Smooth muscle cell (in vitro differentiated cells): ENCODE results near the gene KDM4B. TPM values are rescaled to one million over a fixed set of nuclear protein-coding genes. Genes with fewer than 3 reads are reported as not detected.
A peak's percentile ranks its signal among the peaks of the same experiment; 100 is the strongest.

Source experiments
- DNase-seq: peaks from one replicate; lab custom pipeline; 2025; ENCODE audit not compliant: unreplicated experiment; lab: John Stamatoyannopoulos, UW
- H2AFZ ChIP-seq: fragments of 200-600 bp; sonication (generic); 2 replicates; pipeline ENCODE4 v1.6.0; 2016; ENCODE audit warnings: antibody characterized with exemption, low read depth, mild to moderate bottlenecking
- H3F3A ChIP-seq: fragments of 200-600 bp; sonication (generic); 2 replicates; pipeline ENCODE4 v1.6.0; 2017; ENCODE audit warnings: antibody characterized with exemption, low read depth
- H3K27ac ChIP-seq: fragments of 200-600 bp; sonication (generic); 2 replicates; pipeline ENCODE4 v1.5.1; 2016; ENCODE audit warnings: low read depth, mild to moderate bottlenecking
- H3K27me3 ChIP-seq: fragments of 200-600 bp; sonication (generic); 2 replicates; pipeline ENCODE4 v1.6.1; 2016; ENCODE audit warnings: low read depth, mild to moderate bottlenecking
- H3K36me3 ChIP-seq: fragments of 200-600 bp; sonication (generic); 2 replicates; pipeline ENCODE4 v1.5.1; 2016; ENCODE audit warnings: low read depth
- H3K4me1 ChIP-seq: fragments of 200-600 bp; sonication (generic); 2 replicates; pipeline ENCODE4 v1.5.1; 2016; ENCODE audit warnings: low read depth
- H3K4me2 ChIP-seq: fragments of 200-600 bp; sonication (generic); 2 replicates; pipeline ENCODE4 v1.6.0; 2016; ENCODE audit warnings: mild to moderate bottlenecking
- H3K4me3 ChIP-seq: fragments of 200-600 bp; sonication (generic); 2 replicates; pipeline ENCODE4 v1.5.1; 2016; ENCODE audit warnings: mild to moderate bottlenecking
- H3K79me2 ChIP-seq: fragments of 200-600 bp; sonication (generic); 2 replicates; pipeline ENCODE4 v1.6.0; 2016; ENCODE audit warnings: low read depth, mild to moderate bottlenecking
- H3K9ac ChIP-seq: fragments of 200-600 bp; sonication (generic); 2 replicates; pipeline ENCODE4 v1.6.0; 2016; ENCODE audit warnings: low read depth
- H3K9me3 ChIP-seq: fragments of 200-600 bp; sonication (generic); replicated peaks from 2 replicates; pipeline ENCODE4 v1.5.1; 2016; ENCODE audit warnings: low read depth
- H4K20me1 ChIP-seq: fragments of 200-600 bp; sonication (generic); 2 replicates; pipeline ENCODE4 v1.6.0; 2016; ENCODE audit warnings: low read depth
- WGBS: methylation state at CpG from one replicate; pipeline ENCODE4 v1.1.7; 2016; ENCODE audit warnings: low lambda C conversion rate; 5-methylcytosine and 5-hydroxymethylcytosine counted together
- polyA plus RNA-seq: library from polyadenylated mRNA; unstranded; fragments of >200 nt; fragmentation: Nextera tagmentation; extraction: Ambion mirVana; gene quantifications from 2 replicates; pipeline ENCODE4 v1.2.1, GENCODE V29; 2016
- total RNA-seq: library from RNA; depleted of rRNA; stranded (reverse); fragments of >200 nt; gene quantifications from 2 replicates; pipeline ENCODE4 v1.2.3, GENCODE V29; 2014
- TF ChIP-seq, protein P1 (sequence below): fragments of 200-600 bp; sonication (generic); IDR thresholded peaks from 2 replicates; pipeline ENCODE4 v1.5.1; 2017; ENCODE audit warnings: borderline replicate concordance, mild to moderate bottlenecking, antibody characterized with exemption; ENCODE audit not compliant: insufficient read depth, poor library complexity, severe bottlenecking

The KDM4B gene
- total RNA-seq, result 24.6 and 27.9 TPM in 2 replicates
- 32.3 and 45.1 TPM in 2 replicates for polyA plus RNA-seq

DNA sequence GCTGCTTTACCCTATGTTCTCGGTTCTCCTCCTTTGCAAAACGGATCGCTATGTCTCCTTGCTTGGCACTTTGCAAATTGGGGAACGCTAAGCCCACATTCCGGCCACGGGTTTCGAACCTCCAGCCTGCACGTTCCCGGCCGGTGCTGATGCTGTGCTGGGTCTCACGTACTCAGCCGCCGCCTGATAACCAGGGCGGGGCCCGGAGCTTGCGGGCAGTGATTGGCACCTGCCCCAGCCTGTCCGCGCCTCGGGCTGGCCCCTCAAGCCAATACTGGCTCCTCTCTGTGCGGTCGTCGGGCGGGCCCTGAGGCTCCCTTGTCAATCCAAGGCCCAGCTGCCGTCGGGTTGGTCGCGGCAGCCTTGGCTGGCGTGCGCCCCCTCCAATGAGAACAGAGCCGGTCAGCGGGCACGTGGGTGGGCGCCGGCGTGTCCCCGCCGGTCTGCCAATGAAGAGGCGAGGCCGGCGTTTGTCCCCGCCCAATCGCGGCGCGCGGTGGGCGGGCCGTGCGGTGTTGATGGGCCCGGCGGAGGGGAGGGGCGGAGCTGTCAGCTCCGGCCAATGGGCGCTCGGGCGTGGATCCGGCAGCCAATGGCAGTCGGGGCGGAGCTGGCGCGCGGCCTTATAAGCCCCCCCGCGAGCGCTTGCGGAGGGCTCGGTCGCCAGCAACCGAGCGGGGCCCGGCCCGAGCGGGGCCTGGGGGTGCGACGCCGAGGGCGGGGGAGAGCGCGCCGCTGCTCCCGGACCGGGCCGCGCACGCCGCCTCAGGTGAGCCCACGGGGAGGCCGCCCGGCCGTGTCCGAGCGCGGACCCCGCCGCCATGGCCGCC, at the start of gene KDM4B:
KDM4B (plus strand) TSS at position 652 of the 830 bp plus-strand sequence. CDS start 63,778 bp downstream, outside the sequence.
- 1% methylated on average over 76 of the region's 96 CpGs for WGBS

DNA sequence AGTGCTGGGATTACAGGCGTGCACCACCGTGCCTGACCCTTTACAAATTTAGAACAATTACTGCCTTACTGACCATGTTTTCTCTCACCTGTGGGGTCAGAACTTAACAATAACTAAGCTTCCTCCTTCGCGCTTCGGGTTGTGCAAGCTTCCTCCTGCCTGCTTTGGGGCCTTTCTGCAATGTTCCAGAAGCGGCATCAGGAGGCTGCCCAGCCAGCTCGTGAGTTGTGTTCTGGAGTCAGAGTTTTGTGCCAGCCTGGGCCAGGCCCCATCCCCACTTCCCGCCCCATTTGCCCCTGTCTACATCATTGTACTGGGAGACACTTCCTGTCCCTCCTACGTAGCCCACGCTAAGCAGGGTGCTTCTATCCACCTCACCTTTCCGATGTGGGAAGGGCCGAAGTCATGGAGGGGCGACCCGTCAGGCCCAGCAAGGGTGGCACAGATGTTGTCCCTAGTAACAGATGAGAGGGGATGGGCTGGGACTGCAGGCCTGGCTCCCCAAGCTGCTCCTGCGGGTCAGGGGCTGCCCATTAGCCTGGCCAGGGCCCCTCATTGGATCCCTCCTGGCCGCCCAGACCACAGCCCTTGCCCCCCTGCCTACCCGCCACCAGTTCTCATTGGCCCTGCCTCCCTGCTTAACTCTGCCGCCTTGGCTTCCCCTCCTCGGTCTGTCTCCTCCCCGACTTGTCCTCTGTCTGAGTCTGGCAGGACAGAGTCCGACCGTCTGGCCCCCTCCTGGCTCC, 46.2 kb upstream of the KDM4B start:
- Histone ChIP-seq H3K4me3 (no peak overlapping the region), H4K20me1 (no peaks in the 10 kb centered on the region), H3K79me2 (peaks cover 67% of the 10 kb centered on the region), H3K36me3 (no peaks in the 10 kb centered on the region), H3K4me1 (no peaks in the 10 kb centered on the region), H3K4me2 (no peak overlapping the region), H3K9me3 (no peaks in the 10 kb centered on the region), H3K9ac (no peak overlapping the region), H2AFZ (no peak overlapping the region), H3F3A (no peaks in the 10 kb centered on the region), H3K27ac (no peak overlapping the region), H3K27me3 (no peaks in the 10 kb centered on the region)
- DNase-seq, result no peak
- WGBS, result 83% methylated on average over 17 of the region's 22 CpGs
- TF ChIP-seq, protein P1, sequence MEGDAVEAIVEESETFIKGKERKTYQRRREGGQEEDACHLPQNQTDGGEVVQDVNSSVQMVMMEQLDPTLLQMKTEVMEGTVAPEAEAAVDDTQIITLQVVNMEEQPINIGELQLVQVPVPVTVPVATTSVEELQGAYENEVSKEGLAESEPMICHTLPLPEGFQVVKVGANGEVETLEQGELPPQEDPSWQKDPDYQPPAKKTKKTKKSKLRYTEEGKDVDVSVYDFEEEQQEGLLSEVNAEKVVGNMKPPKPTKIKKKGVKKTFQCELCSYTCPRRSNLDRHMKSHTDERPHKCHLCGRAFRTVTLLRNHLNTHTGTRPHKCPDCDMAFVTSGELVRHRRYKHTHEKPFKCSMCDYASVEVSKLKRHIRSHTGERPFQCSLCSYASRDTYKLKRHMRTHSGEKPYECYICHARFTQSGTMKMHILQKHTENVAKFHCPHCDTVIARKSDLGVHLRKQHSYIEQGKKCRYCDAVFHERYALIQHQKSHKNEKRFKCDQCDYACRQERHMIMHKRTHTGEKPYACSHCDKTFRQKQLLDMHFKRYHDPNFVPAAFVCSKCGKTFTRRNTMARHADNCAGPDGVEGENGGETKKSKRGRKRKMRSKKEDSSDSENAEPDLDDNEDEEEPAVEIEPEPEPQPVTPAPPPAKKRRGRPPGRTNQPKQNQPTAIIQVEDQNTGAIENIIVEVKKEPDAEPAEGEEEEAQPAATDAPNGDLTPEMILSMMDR, result no peak

More for the DNA sequence above, at the start of gene KDM4B:
- Histone ChIP-seq H3K9ac (peak within 1 kb of the TSS; percentile 69), H3K4me2 (peak within 1 kb of the TSS; percentile 85), H3K79me2 (peaks cover 43% of the 10 kb centered on the region), H2AFZ (no peak within 1 kb of the TSS), H3K4me3 (peak within 1 kb of the TSS; percentile 56), H3K27me3 (no peaks in the 10 kb centered on the region), H3F3A (peaks cover 23% of the 10 kb centered on the region), H3K36me3 (no peaks in the 10 kb centered on the region), H4K20me1 (peaks cover 43% of the 10 kb centered on the region), H3K27ac (peak within 1 kb of the TSS; percentile 80), H3K9me3 (no peaks in the 10 kb centered on the region), H3K4me1 (peaks cover 15% of the 10 kb centered on the region)
- TF ChIP-seq, protein P1, result no peak
- DNase-seq, result peak; percentile 96

DNA sequence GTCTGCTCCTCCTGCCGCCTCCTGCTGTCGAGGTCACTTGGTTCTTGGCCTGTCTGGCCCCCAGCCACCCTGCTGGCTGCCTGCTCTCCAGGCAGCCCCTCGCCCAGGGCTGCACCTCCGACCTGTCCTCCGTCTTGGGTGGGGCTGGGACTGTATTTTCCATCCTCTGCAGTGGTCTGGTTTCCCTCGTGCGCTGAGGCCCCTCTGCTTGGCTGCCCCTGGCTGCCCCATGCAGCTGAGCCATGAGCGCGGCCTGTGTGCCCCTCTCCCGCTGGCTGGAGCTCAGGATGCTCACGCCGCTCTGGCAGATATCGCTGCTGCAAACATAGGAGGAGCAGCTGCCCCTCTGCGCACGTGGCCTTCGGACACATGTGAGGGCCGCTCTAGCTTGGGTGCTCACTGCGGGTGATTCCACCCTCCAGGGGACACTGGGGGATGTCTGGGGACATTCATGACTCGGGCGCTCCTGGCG, 45.6 kb upstream of the KDM4B start:
- no peaks in the 10 kb centered on the region for H3K9me3 ChIP-seq
- no peaks in the 10 kb centered on the region for H4K20me1 ChIP-seq

More for the DNA sequence above, 45.6 kb upstream of the KDM4B start:
- Histone ChIP-seq H3K79me2 (peaks cover 67% of the 10 kb centered on the region), H3K4me3 (no peak overlapping the region), H2AFZ (no peak overlapping the region), H3K27ac (no peak overlapping the region), H3K36me3 (no peaks in the 10 kb centered on the region), H3K9ac (no peak overlapping the region), H3K4me2 (no peak overlapping the region), H3K4me1 (no peaks in the 10 kb centered on the region), H3K27me3 (no peaks in the 10 kb centered on the region), H3F3A (no peaks in the 10 kb centered on the region)
- TF ChIP-seq, protein P1, result no peak
- WGBS, result 95% methylated on average over 21 of the region's 21 CpGs
- no peak for DNase-seq
